ENCODE measurements around the gene IL11. TPM values are rescaled to one million over a fixed set of nuclear protein-coding genes. Genes with fewer than 3 reads are reported as not detected.

IL11 gene
- polyA plus RNA-seq, 2 of the 4 experiments (the other 2 are of a cell fraction) = 52.4 to 100.0 TPM

GRCh38 chr19:55346725-55347441, 23.4 kb downstream of the IL11 start:
- Histone ChIP-seq H3K4me3 (no peak overlapping the region), H3K9me3 (no peaks in the 10 kb centered on the region), H3K27ac (0 out of 6 replicates have a peak overlapping the region, but pooled peaks of 1 of the 2 experiments have one; percentile 4), H3K4me1 (peaks cover 19% of the 10 kb centered on the region), H3K4me2 (no peak overlapping the region)
- ATAC-seq (peak in 1 of 2 experiments; percentile 3; a peak in 2 of 6 replicates), DNase-seq (ENCODE audit: low read depth in 1 of 2, low spot score in 1 of 2) (no peak), FAIRE-seq (no peak)
- POLR2A ChIA-PET = interaction anchor here (0.6 kb wide), 1 partner anchor 341 kb away, joined by 5 read pairs; no protein-coding TSS in a partner anchor
- CTCF ChIA-PET = interaction anchor here (1.6 to 3.4 kb wide), 4 partner anchors 16 to 206 kb away, joined by 5 to 27 read pairs (median 9); no protein-coding TSS in a partner anchor
- WGBS (ENCODE audit: missing lambda C conversion rate) = 91% methylated on average over 19 of the region's 41 CpGs
- no peak for TF ChIP-seq ZC3H11A (IDR thresholded peaks at IDR 0.05)
- TF ChIP-seq TFCP2L1 (CRISPR knock-in tag; IDR thresholded peaks at IDR 0.05) = no peak
- no peak for TF ChIP-seq HOXA7 (CRISPR knock-in tag; IDR thresholded peaks at IDR 0.05)
- TF ChIP-seq CHD4 (IDR thresholded peaks at IDR 0.05; ENCODE audit: borderline replicate concordance) = no peak
- no peak for TF ChIP-seq MYC (IDR thresholded peaks at IDR 0.05; ENCODE audit: borderline replicate concordance, low read length)
- no peak for TF ChIP-seq KDM5A (IDR thresholded peaks at IDR 0.05)
- TF ChIP-seq CEBPB (IDR thresholded peaks at IDR 0.05) = no peak
- no peak for TF ChIP-seq ZSCAN20 (CRISPR knock-in tag; IDR thresholded peaks at IDR 0.05)
- TF ChIP-seq NR3C1 (IDR thresholded peaks at IDR 0.05) = no peak
- no peak for TF ChIP-seq CBX8 (IDR thresholded peaks at IDR 0.05)
- TF ChIP-seq ELK1 (IDR thresholded peaks at IDR 0.05; ENCODE audit: low read depth, low read length) = no peak
- no peak for TF ChIP-seq HOXB13 (CRISPR knock-in tag; IDR thresholded peaks at IDR 0.05; ENCODE audit: low read depth)
- no peak for TF ChIP-seq BHLHE40 (IDR thresholded peaks at IDR 0.05; ENCODE audit: low read depth, low read length)
- no peak for TF ChIP-seq CHD2 (IDR thresholded peaks at IDR 0.05; ENCODE audit: low read length, partially characterized antibody)
- TF ChIP-seq RARB (CRISPR knock-in tag; IDR thresholded peaks at IDR 0.05) = no peak

- Histone ChIP-seq H3K27ac (peak overlapping the region in 1 of 2 experiments; percentile 61; a peak in 3 of 6 replicates), H3K4me3 (no peak overlapping the region), H3K4me1 (peaks cover 26% of the 10 kb centered on the region), H3K9me3 (no peaks in the 10 kb centered on the region), H3K4me2 (peak overlapping the region; percentile 11; the same call in 1 of the 3 replicates)
- DNase-seq (ENCODE audit: low read depth in 1 of 2, low spot score in 1 of 2) (peak in 1 of 2 experiments; percentile 72), FAIRE-seq (no peak), ATAC-seq (peak; percentile 5 to 31; a peak in 4 of 6 replicates)
- no peak for TF ChIP-seq ESRRA (IDR thresholded peaks at IDR 0.05; ENCODE audit: borderline replicate concordance, low read length)
- CTCF ChIA-PET = interaction anchor here (0.9 to 3.4 kb wide), 11 partner anchors 11 to 205 kb away, joined by 3 to 27 read pairs (median 5); partner anchors contain the start of genes DNAAF3 and TMEM238
- WGBS (ENCODE audit: missing lambda C conversion rate) = 83% methylated on average over 43 of the region's 43 CpGs
- POLR2A ChIA-PET = interaction anchor here (1.0 kb wide), 1 partner anchor 62 kb away, joined by 4 read pairs; the partner anchor contains the start of gene UBE2S
Measured at GRCh38 chr19:55345818-55346724, 24.2 kb downstream of the IL11 start.

- peak overlapping the region in 1 of 2 experiments; percentile 61; a peak in 3 of 6 replicates for H3K27ac ChIP-seq
- no peaks in the 10 kb centered on the region for H3K9me3 ChIP-seq
- POLR2A ChIA-PET = interaction anchor here (1.0 kb wide), 1 partner anchor 62 kb away, joined by 4 read pairs; the partner anchor contains the start of gene UBE2S
- no peak overlapping the region for H3K4me3 ChIP-seq
- CTCF ChIA-PET = interaction anchor here (0.9 to 3.1 kb wide), 12 partner anchors 7 to 205 kb away, joined by 3 to 11 read pairs (median 4); partner anchors contain the start of genes DNAAF3 and TMEM238
- no peak for FAIRE-seq
- H3K4me1 ChIP-seq = peaks cover 26% of the 10 kb centered on the region
- no peak for DNase-seq (ENCODE audit: low read depth in 1 of 2, low spot score in 1 of 2)
- TF ChIP-seq GATA3 (IDR thresholded peaks at IDR 0.05; ENCODE audit: borderline replicate concordance) (no peak), HOXA7 (CRISPR knock-in tag; IDR thresholded peaks at IDR 0.05) (no peak), CHD4 (IDR thresholded peaks at IDR 0.05; ENCODE audit: borderline replicate concordance) (no peak), ZC3H11A (IDR thresholded peaks at IDR 0.05) (no peak), POLR2A (IDR thresholded peaks at IDR 0.05; ENCODE audit: low read length) (no peak), ELK1 (IDR thresholded peaks at IDR 0.05; ENCODE audit: low read depth, low read length) (no peak), CHD2 (IDR thresholded peaks at IDR 0.05; ENCODE audit: low read length, partially characterized antibody) (no peak), BHLHE40 (IDR thresholded peaks at IDR 0.05; ENCODE audit: low read depth, low read length) (no peak), CTCF (IDR thresholded peaks at IDR 0.05) (no peak), FOSL2 (IDR thresholded peaks at IDR 0.05) (no peak), FOSL2 (CRISPR knock-in tag; IDR thresholded peaks at IDR 0.05) (no peak), CBX2 (IDR thresholded peaks at IDR 0.05; ENCODE audit: borderline replicate concordance, low read depth) (no peak)
- peak; percentile 6 to 9; a peak in 4 of 6 replicates for ATAC-seq
- WGBS (ENCODE audit: missing lambda C conversion rate) = 87% methylated on average over 22 of the region's 22 CpGs
- H3K4me2 ChIP-seq = peak overlapping the region; percentile 11; the same call in 1 of the 3 replicates
Measured at GRCh38 chr19:55345101-55345817, 25.0 kb downstream of the IL11 start.
